GM12874 (cell line): ENCODE data around the gene CNIH1.

Source experiments
- TF ChIP-seq, protein P1 (sequence below): IDR thresholded peaks from 2 replicates; pipeline ENCODE4 v1.5.1; 2011; ENCODE audit warnings: low read depth, mild to moderate bottlenecking, control low read depth, low read length, moderate library complexity; ENCODE audit not compliant: insufficient read depth

Gene CNIH1

GRCh38 chr14:54374117-54374884 is 66.9 kb downstream of the CNIH1 start:
- TF ChIP-seq, protein P1, sequence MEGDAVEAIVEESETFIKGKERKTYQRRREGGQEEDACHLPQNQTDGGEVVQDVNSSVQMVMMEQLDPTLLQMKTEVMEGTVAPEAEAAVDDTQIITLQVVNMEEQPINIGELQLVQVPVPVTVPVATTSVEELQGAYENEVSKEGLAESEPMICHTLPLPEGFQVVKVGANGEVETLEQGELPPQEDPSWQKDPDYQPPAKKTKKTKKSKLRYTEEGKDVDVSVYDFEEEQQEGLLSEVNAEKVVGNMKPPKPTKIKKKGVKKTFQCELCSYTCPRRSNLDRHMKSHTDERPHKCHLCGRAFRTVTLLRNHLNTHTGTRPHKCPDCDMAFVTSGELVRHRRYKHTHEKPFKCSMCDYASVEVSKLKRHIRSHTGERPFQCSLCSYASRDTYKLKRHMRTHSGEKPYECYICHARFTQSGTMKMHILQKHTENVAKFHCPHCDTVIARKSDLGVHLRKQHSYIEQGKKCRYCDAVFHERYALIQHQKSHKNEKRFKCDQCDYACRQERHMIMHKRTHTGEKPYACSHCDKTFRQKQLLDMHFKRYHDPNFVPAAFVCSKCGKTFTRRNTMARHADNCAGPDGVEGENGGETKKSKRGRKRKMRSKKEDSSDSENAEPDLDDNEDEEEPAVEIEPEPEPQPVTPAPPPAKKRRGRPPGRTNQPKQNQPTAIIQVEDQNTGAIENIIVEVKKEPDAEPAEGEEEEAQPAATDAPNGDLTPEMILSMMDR, result no peak
